Activated CD4-positive, CD25-positive, alpha-beta regulatory T cell treated with anti-CD3 and anti-CD28 coated beads, Interleukin-2, amount 50 U/mL, for 24 hours (primary cell): ENCODE data around the gene CUL3.

ENCODE experiments used
- ATAC-seq, 2 donors: fragments of 150-1000 bp; cut with Tn5 transposase; one replicate each; pipeline ENCODE4 v1.10.0; 2021; ENCODE audit warnings: mild to moderate bottlenecking in 1 of 2, moderate library complexity in 1 of 2

The CUL3 gene

GRCh38 chr2:224579411-224579810 is 5.8 kb downstream of the CUL3 start:
- ATAC-seq: no peak

- ATAC-seq: no peak
Measured at GRCh38 chr2:224577541-224577940, 7.6 kb downstream of the CUL3 start.

- ATAC-seq: peak in 1 of 2 donors; percentile 58
Measured at GRCh38 chr2:224576088-224576715, 9.0 kb downstream of the CUL3 start.

- ATAC-seq: no peak
Measured at GRCh38 chr2:224574423-224575084, 10.6 kb downstream of the CUL3 start.

GRCh38 chr2:224573724-224574123 is 11.4 kb downstream of the CUL3 start:
- no peak for ATAC-seq

- no peak for ATAC-seq
Measured at GRCh38 chr2:224572338-224572737, 12.8 kb downstream of the CUL3 start.

GRCh38 chr2:224570328-224570993 is 14.7 kb downstream of the CUL3 start:
- ATAC-seq: peak; percentile 57 to 83

- no peak for ATAC-seq
Measured at GRCh38 chr2:224569654-224570053, 15.5 kb downstream of the CUL3 start.

- ATAC-seq: no peak
Measured at GRCh38 chr2:224565452-224566035, 19.6 kb downstream of the CUL3 start.

GRCh38 chr2:224563537-224563936 is 21.6 kb downstream of the CUL3 start:
- no peak for ATAC-seq

- no peak for ATAC-seq
Measured at GRCh38 chr2:224562831-224563230, 22.3 kb downstream of the CUL3 start.

GRCh38 chr2:224561234-224562005 is 23.7 kb downstream of the CUL3 start:
- ATAC-seq: peak; percentile 75 to 80

GRCh38 chr2:224560549-224560948 is 24.6 kb downstream of the CUL3 start:
- no peak for ATAC-seq

GRCh38 chr2:224557610-224558009 is 27.6 kb downstream of the CUL3 start:
- no peak for ATAC-seq

- no peak for ATAC-seq
Measured at GRCh38 chr2:224556381-224556780, 28.8 kb downstream of the CUL3 start.

- peak in 1 of 2 donors; percentile 17 for ATAC-seq
Measured at GRCh38 chr2:224555823-224556366, 29.3 kb downstream of the CUL3 start.

- ATAC-seq: no peak
Measured at GRCh38 chr2:224552771-224553170, 32.4 kb downstream of the CUL3 start.

GRCh38 chr2:224551693-224552092 is 33.5 kb downstream of the CUL3 start:
- no peak for ATAC-seq

- no peak for ATAC-seq
Measured at GRCh38 chr2:224546926-224547325, 38.2 kb downstream of the CUL3 start.

GRCh38 chr2:224545884-224546644 is 39.1 kb downstream of the CUL3 start:
- peak in 1 of 2 donors; percentile 30 for ATAC-seq

GRCh38 chr2:224543939-224544338 is 41.2 kb downstream of the CUL3 start:
- ATAC-seq: no peak
